ENCODE data around the gene GABBR2. TPM values are rescaled to one million over a fixed set of nuclear protein-coding genes. Genes with fewer than 3 reads are reported as not detected.
A peak's percentile ranks its signal among the peaks of the same experiment; 100 is the strongest.

The GABBR2 gene
- total RNA-seq, 2 experiments from 2014 or later, result not detected

DNA sequence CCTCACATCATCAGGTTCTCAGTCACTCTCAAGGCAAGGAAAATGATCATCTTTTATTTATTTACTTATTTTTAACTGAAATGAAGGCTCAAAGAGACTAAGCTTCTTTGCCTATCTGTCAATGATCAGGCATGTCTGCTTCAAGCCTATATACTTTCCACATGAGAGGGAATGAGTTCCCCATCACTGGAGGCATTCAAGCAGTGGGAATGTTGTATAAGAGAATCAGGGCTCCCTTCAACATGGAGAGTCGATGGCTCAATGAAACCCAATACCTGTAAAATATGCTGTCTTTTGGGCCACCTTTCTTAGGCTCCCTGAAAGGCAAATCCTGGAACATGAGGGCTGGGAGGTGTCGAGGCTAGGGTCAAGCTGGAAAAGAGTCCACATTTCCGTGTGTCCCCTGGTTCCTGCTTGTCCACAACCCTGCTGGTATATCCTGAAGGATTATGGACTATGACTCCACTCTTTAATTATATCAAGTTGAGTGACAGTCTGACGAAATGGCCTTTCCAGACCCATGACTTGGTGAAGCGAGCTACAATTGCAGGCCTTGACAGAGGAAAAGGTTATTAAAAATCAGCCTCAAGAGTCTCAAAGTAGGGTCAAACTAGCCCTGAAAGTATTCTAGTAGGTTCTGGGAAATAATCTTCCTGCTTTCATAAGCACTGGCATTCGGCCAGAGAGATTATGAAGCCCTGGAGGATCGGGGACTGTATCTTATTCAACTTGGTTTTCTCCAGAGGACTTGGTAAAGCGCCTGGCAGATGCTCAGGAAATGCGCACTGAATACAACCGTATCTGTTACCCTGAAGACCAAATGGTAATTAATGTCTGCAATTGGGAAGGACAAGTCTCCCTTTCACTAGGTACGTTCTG lies 307.4 kb downstream of the GABBR2 start:
- H2AFZ ChIP-seq (ENCODE audit: low read length), result no peak overlapping the region
- CTCF ChIA-PET (ENCODE audit: unreplicated experiment), result interaction anchor here (0.6 kb wide), 1 partner anchor 38 kb away, joined by 3 read pairs; no protein-coding TSS in a partner anchor
- intact Hi-C loops (cut with micrococcal nuclease; ENCODE audit: unreplicated experiment), result no loop called here
- BruUV-seq (replicated peaks), result no TSS peak
- POLR2A ChIA-PET, result no interaction called here
- DNase-seq (ENCODE audit: low spot score), result no peak
- TF ChIP-seq EZH2phosphoT487 (IDR thresholded peaks at IDR 0.05; ENCODE audit: borderline replicate concordance, low read depth, low read length), result no peak
- no peak for TF ChIP-seq CTCF (conservative IDR thresholded peaks at IDR 0.05; ENCODE audit: low read length)
- H3K4me3 ChIP-seq (ENCODE audit: low read depth, low read length, poor library complexity, severe bottlenecking), result no peak overlapping the region
- no peaks in the 10 kb centered on the region for H3K36me3 ChIP-seq (ENCODE audit: insufficient read depth, low read length)
- H3K9me3 ChIP-seq (ENCODE audit: low read length), result no peaks in the 10 kb centered on the region
- no peaks in the 10 kb centered on the region for H3K79me2 ChIP-seq (ENCODE audit: insufficient read depth, low read depth, low read length)
- no peaks in the 10 kb centered on the region for H3K4me1 ChIP-seq (ENCODE audit: insufficient read depth, low read length, poor library complexity, severe bottlenecking)
- no peaks in the 10 kb centered on the region for H3K9me2 ChIP-seq (ENCODE audit: insufficient read depth, low read length)
- H3K27ac ChIP-seq (ENCODE audit: low read depth, low read length, poor library complexity, severe bottlenecking), result no peak overlapping the region
- no peaks in the 10 kb centered on the region for H4K20me1 ChIP-seq (ENCODE audit: insufficient read depth, low read length)
- H3K4me2 ChIP-seq (ENCODE audit: low read length), result no peak overlapping the region

DNA sequence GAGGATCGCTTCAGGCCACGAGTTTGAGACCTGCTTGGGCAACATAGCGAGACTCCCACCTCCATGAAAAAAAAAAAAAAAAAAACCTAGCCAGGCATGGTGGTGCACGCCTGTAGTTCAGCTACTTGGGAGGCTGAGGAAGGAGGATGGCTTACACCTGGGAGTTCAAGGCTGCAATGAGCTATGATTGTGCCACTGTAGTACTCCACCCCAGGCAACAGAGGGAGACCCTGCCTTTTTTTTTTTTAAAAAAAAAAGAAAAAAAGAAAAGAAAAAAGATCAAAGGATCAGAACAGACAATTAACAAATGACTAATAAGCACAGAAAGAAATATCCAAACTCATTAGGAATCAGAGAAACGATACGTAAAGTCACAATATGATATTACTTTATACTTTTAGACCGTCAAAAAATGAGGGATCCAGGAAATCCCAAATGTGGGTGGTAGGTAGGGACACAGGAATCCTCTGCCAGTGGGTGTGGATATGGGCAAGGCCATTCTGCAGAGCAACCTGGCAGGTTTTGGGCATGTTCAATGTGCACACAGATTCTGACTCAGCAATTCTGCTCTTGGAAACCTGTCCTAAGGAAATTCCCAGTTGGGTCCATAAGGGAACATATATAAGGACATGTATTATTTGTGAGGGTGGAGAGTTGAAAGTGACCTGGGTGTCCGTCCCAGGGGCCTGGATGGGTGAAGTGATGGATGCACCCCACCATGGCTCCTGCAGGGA lies 308.6 kb downstream of the GABBR2 start:
- Histone ChIP-seq H4K20me1 (ENCODE audit: insufficient read depth, low read length) (no peaks in the 10 kb centered on the region), H3K36me3 (ENCODE audit: insufficient read depth, low read length) (no peaks in the 10 kb centered on the region), H3K9me3 (ENCODE audit: low read length) (no peaks in the 10 kb centered on the region), H3K4me1 (ENCODE audit: insufficient read depth, low read length, poor library complexity, severe bottlenecking) (no peaks in the 10 kb centered on the region), H3K4me3 (ENCODE audit: low read depth, low read length, poor library complexity, severe bottlenecking) (no peak overlapping the region), H2AFZ (ENCODE audit: low read length) (no peak overlapping the region), H3K4me2 (ENCODE audit: low read length) (no peak overlapping the region), H3K27ac (ENCODE audit: low read depth, low read length, poor library complexity, severe bottlenecking) (no peak overlapping the region), H3K9me2 (ENCODE audit: insufficient read depth, low read length) (no peaks in the 10 kb centered on the region), H3K79me2 (ENCODE audit: insufficient read depth, low read depth, low read length) (no peaks in the 10 kb centered on the region)
- CTCF ChIA-PET (ENCODE audit: unreplicated experiment), result no interaction called here
- POLR2A ChIA-PET, result no interaction called here
- no TSS peak for BruUV-seq (replicated peaks)
- 0 out of 2 replicates have a peak, but pooled peaks have one; percentile 16 for TF ChIP-seq CTCF (conservative IDR thresholded peaks at IDR 0.05; ENCODE audit: low read length)
- no peak for TF ChIP-seq EZH2phosphoT487 (IDR thresholded peaks at IDR 0.05; ENCODE audit: borderline replicate concordance, low read depth, low read length)
- DNase-seq (ENCODE audit: low spot score), result no peak
- intact Hi-C loops (cut with micrococcal nuclease; ENCODE audit: unreplicated experiment), result no loop called here
